ENCODE data around the gene C1orf232.

- no peak for TF ChIP-seq CTCF (conservative IDR thresholded peaks at IDR 0.05; ENCODE audit: low read length)
- TF ChIP-seq EZH2phosphoT487 (IDR thresholded peaks at IDR 0.05; ENCODE audit: borderline replicate concordance, low read depth, low read length): no peak
Measured at GRCh38 chr1:26114165-26114927, 54.4 kb downstream of the C1orf232 start.

Measured in OCI-LY7 (cell line).